Measurements from ENCODE around the gene LIPT1. TPM values are rescaled to one million over a fixed set of nuclear protein-coding genes. Genes with fewer than 3 reads are reported as not detected.
"Not testable (repeated sequence)": the region's sequence is repeated elsewhere in the genome, so short reads cannot be mapped to it uniquely, and the experiment has no call there.

The LIPT1 gene
- total RNA-seq, 1 experiment from 2014 or later = 8.7 TPM

- TF ChIP-seq EZH2phosphoT487 (IDR thresholded peaks at IDR 0.05; ENCODE audit: borderline replicate concordance, low read length) = no peak
- POLR2A ChIA-PET (ENCODE audit: unreplicated experiment) = no interaction called here
- Histone ChIP-seq H3K4me2 (ENCODE audit: low read length) (no peak overlapping the region), H3F3A (ENCODE audit: low read length, unreplicated experiment) (no peaks in the 10 kb centered on the region), H3K36me3 (ENCODE audit: low read depth, low read length) (peaks cover 28% of the 10 kb centered on the region), H3K27me3 (ENCODE audit: low read length) (no peaks in the 10 kb centered on the region), H3K9ac (ENCODE audit: low read length) (no peak overlapping the region), H3K4me1 (ENCODE audit: insufficient read depth, low read length) (peaks cover under 1% of the 10 kb centered on the region; the same call in 1 of the 2 replicates), H3K9me2 (replicated peaks; ENCODE audit: low read length) (no peaks in the 10 kb centered on the region), H3K4me3 (ENCODE audit: low read length) (no peak overlapping the region), H3K79me2 (ENCODE audit: low read length) (peaks cover 58% of the 10 kb centered on the region), H2AFZ (ENCODE audit: low read length) (no peak overlapping the region), H3K27ac (ENCODE audit: low read length) (no peak overlapping the region), H3K9me3 (ENCODE audit: low read length) (no peaks in the 10 kb centered on the region), H4K20me1 (ENCODE audit: low read length) (no peaks in the 10 kb centered on the region)
- CTCF ChIA-PET = no interaction called here
- DNase-seq (no peak), ATAC-seq (no peak)
- intact Hi-C loops (cut with micrococcal nuclease) = no loop called here
- BruUV-seq (replicated peaks) = no TSS peak
Observed at GRCh38 chr2:99188357-99188756, 33.6 kb downstream of the LIPT1 start.

- Histone ChIP-seq H3K9me3 (ENCODE audit: low read length) (no peaks in the 10 kb centered on the region), H2AFZ (ENCODE audit: low read length) (no peak overlapping the region), H3K27ac (ENCODE audit: low read length) (no peak overlapping the region), H4K20me1 (ENCODE audit: low read length) (no peaks in the 10 kb centered on the region), H3K4me1 (ENCODE audit: insufficient read depth, low read length) (no peaks in the 10 kb centered on the region), H3K4me3 (ENCODE audit: low read length) (no peak overlapping the region), H3K36me3 (ENCODE audit: low read depth, low read length) (peaks cover 36% of the 10 kb centered on the region), H3K79me2 (ENCODE audit: low read length) (peaks cover 36% of the 10 kb centered on the region), H3F3A (ENCODE audit: low read length, unreplicated experiment) (no peaks in the 10 kb centered on the region), H3K4me2 (ENCODE audit: low read length) (no peak overlapping the region), H3K9me2 (replicated peaks; ENCODE audit: low read length) (no peaks in the 10 kb centered on the region), H3K9ac (ENCODE audit: low read length) (no peak overlapping the region), H3K27me3 (ENCODE audit: low read length) (no peaks in the 10 kb centered on the region)
- intact Hi-C loops (cut with micrococcal nuclease) = no loop called here
- no TSS peak for BruUV-seq (replicated peaks)
- DNase-seq = no peak
- no peak for ATAC-seq
- ChIA-PET POLR2A (ENCODE audit: unreplicated experiment) (no interaction called here), CTCF (no interaction called here)
- peak; percentile 33; the same call in 1 of the 2 replicates for TF ChIP-seq CTCF (conservative IDR thresholded peaks at IDR 0.05; ENCODE audit: low read depth, low read length)
- no peak for TF ChIP-seq EZH2 (IDR thresholded peaks at IDR 0.05; ENCODE audit: low read length, unreplicated experiment)
- no peak for TF ChIP-seq EZH2phosphoT487 (IDR thresholded peaks at IDR 0.05; ENCODE audit: borderline replicate concordance, low read length)
Observed at GRCh38 chr2:99190548-99190947, 35.8 kb downstream of the LIPT1 start.

- CTCF ChIA-PET; H3F3A ChIP-seq (ENCODE audit: low read length, unreplicated experiment); BruUV-seq (replicated peaks); H2AFZ ChIP-seq (ENCODE audit: low read length); H3K9me2 ChIP-seq (replicated peaks; ENCODE audit: low read length); POLR2A ChIA-PET (ENCODE audit: unreplicated experiment); H3K4me2 ChIP-seq (ENCODE audit: low read length); DNase-seq; H3K9me3 ChIP-seq (ENCODE audit: low read length); H3K9ac ChIP-seq (ENCODE audit: low read length); ATAC-seq; H3K4me3 ChIP-seq (ENCODE audit: low read length); H4K20me1 ChIP-seq (ENCODE audit: low read length); intact Hi-C loops (cut with micrococcal nuclease); H3K27ac ChIP-seq (ENCODE audit: low read length); H3K27me3 ChIP-seq (ENCODE audit: low read length); H3K4me1 ChIP-seq (ENCODE audit: insufficient read depth, low read length): not testable (repeated sequence)
- H3K79me2 ChIP-seq (ENCODE audit: low read length) = peaks cover 19% of the 10 kb centered on the region
- peaks cover 49% of the 10 kb centered on the region for H3K36me3 ChIP-seq (ENCODE audit: low read depth, low read length)
Observed at GRCh38 chr2:99192364-99192763, 37.6 kb downstream of the LIPT1 start.

Data from PC-3 (cell line).